K562 (cell line): Measurements from ENCODE around the gene NAT14. TPM values are rescaled to one million over a fixed set of nuclear protein-coding genes. Genes with fewer than 3 reads are reported as not detected.

Experiments used
- ARID1B ChIP-seq: fragments of 450-650 bp; IDR thresholded peaks from 2 replicates; pipeline ENCODE4 v1.6.1; 2016; ENCODE audit warnings: antibody characterized with exemption, mild to moderate bottlenecking, inconsistent platforms
- GATAD2A ChIP-seq: fragments of 450-650 bp; IDR thresholded peaks from 2 replicates; pipeline ENCODE4 v1.6.1; 2017
- HDAC1 ChIP-seq, 2 experiments: fragments of 450-650 bp; IDR thresholded peaks; 2 replicates each; pipeline ENCODE4 v1.6.1; 2016 to 2017; ENCODE audit warnings: inconsistent platforms in 1 of 2, mild to moderate bottlenecking in 1 of 2, moderate library complexity in 1 of 2
- MYC ChIP-seq, 2 experiments: fragments of 250-450 bp in 1 of 2; sonication (Bioruptor Pico) in 1 of 2; IDR thresholded peaks; 2 replicates each; pipeline versions ENCODE4 v1.5.1 to v1.6.1; 2012 to 2021; ENCODE audit warnings: low read depth in 2 of 2, borderline replicate concordance in 1 of 2, improper control_type of control experiment in 1 of 2, low read length in 1 of 2, mild to moderate bottlenecking in 1 of 2, moderate library complexity in 1 of 2
- RBM34 ChIP-seq: fragments of 200-400 bp; formaldehyde crosslinking; IDR thresholded peaks from 2 replicates; pipeline ENCODE4 v1.6.1; 2018; ENCODE audit warnings: low read length, borderline replicate concordance; ENCODE audit not compliant: insufficient read depth
- RCOR1 ChIP-seq, 2 experiments: IDR thresholded peaks; 2 replicates each; pipeline ENCODE4 v1.6.1; 2012; ENCODE audit warnings: low read depth in 2 of 2, low read length in 2 of 2, borderline replicate concordance in 1 of 2, improper control_type of control experiment in 1 of 2
- SMARCE1 ChIP-seq: fragments of 450-650 bp; IDR thresholded peaks from 2 replicates; pipeline ENCODE4 v1.7.1; 2016; ENCODE audit warnings: mild to moderate bottlenecking
- ZNF561 ChIP-seq: fragments of 450-650 bp; formaldehyde crosslinking; conservative IDR thresholded peaks from 2 replicates; pipeline ENCODE4 v1.4.0; 2020; ENCODE audit warnings: mild to moderate bottlenecking, moderate library complexity
- polyA plus RNA-seq, 8 experiments: library from polyadenylated mRNA; depleted of rRNA in 4 of 8; stranded (reverse) in 5 of 8; unstranded in 3 of 8; fragments of >200 nt; fragmentation: Nextera tagmentation in 2 of 8; fragmentation: Illumina TruSeq in 1 of 8; extraction: Ambion mirVana in 2 of 8; extraction: Trizol in 1 of 8; gene quantifications; 2 replicates each; pipeline versions ENCODE4 v1.2.1 to v1.2.3, GENCODE V29; 2011 to 2014; ENCODE audit warnings: inconsistent platforms in 1 of 8, missing spikeins in 1 of 8
- total RNA-seq, 7 experiments: library from RNA; depleted of rRNA in 6 of 7; stranded (reverse); fragments of >200 nt in 6 of 7; fragmentation: Illumina TruSeq in 2 of 7; extraction: Trizol in 2 of 7; gene quantifications; 2 replicates each; pipeline versions ENCODE4 v1.2.1 to v1.2.3, GENCODE V29; 2011 to 2021; ENCODE audit warnings: low replicate concordance in 1 of 7
- TF ChIP-seq, protein P1 (sequence below), 3 experiments: fragments of 200-800 bp in 1 of 3; sonication (Bioruptor generic) in 1 of 3; sonication (generic) in 1 of 3; formaldehyde crosslinking in 1 of 3; IDR thresholded peaks; 2 replicates each; pipeline versions ENCODE4 v1.6.1 to v1.8.0; 2016 to 2022; ENCODE audit warnings: mild to moderate bottlenecking in 2 of 3, missing compliant biosample characterization in 2 of 3, missing genetic modification characterization in 2 of 3, missing genetic modification reagents in 1 of 3
- TF ChIP-seq, protein P2 (sequence below), 2 experiments: fragments of 450-650 bp; IDR thresholded peaks; 2 replicates each; pipeline ENCODE4 v1.6.1; 2016
- TF ChIP-seq, protein P3 (sequence below), 2 experiments: fragments of 450-650 bp in 1 of 2; sonication (generic) in 1 of 2; formaldehyde crosslinking in 1 of 2; IDR thresholded peaks in 1 of 2; conservative IDR thresholded peaks in 1 of 2; 2 replicates each; pipeline versions ENCODE4 v1.6.1 to v1.8.1; 2016 to 2023; ENCODE audit warnings: mild to moderate bottlenecking in 2 of 2, moderate library complexity in 2 of 2, inconsistent platforms in 1 of 2, missing genetic modification reagents in 1 of 2
- TF ChIP-seq, protein P4 (sequence below), 2 experiments: fragments of 450-650 bp in 1 of 2; sonication (generic) in 1 of 2; formaldehyde crosslinking in 1 of 2; IDR thresholded peaks; 2 replicates each; pipeline versions ENCODE4 v1.7.1 to v1.9.0; 2016 to 2022; ENCODE audit warnings: inconsistent platforms in 1 of 2, mild to moderate bottlenecking in 1 of 2, missing genetic modification reagents in 1 of 2

Gene NAT14
- total and polyA plus RNA-seq, 9 of the 15 experiments (the other 6 are each of a cell fraction or from before 2014, with no cell fraction given), result 2.4 to 77.0 (median 26.7) TPM

DNA sequence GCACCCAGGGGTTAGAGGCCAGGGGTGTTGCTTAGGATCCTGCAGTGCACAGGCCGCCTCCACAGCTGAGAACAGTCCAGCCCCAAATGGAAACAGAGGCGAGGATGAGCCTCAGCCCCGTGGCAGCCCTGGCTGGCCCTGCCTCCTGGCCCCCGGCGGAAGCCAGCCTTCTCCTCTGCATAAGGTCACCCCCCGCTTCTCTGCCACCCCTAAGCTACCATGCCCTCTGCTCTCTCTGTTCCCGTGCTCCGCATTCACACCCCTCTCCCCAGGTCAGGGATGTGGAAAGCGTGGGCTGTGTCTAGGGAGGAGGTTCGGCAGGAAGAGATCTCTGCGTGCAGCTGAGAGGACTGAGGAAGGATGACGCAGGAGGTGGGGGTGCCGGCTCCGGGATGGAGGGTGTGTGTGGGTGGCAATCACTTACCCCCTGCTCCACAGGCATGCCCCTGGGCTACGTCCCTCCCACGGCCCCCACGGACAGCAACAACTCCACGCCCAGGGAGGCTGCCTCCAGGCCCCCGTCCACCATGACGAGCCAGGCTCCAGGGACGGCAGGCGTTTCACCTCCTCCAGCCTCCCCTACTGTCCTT is 9.3 kb downstream of the NAT14 start (continued):
- TF ChIP-seq, protein P1, sequence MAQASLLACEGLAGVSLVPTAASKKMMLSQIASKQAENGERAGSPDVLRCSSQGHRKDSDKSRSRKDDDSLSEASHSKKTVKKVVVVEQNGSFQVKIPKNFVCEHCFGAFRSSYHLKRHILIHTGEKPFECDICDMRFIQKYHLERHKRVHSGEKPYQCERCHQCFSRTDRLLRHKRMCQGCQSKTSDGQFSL (CRISPR knock-in tag; IDR thresholded peaks at IDR 0.05), result peak; percentile 92
- TF ChIP-seq, protein P1 (tag; IDR thresholded peaks at IDR 0.05), result no peak; a peak in 1 of 4 replicates
- TF ChIP-seq ZNF561 (CRISPR knock-in tag), result no peak
- peak in 1 of 2 experiments; percentile 27; a peak in 1 of 4 replicates for TF ChIP-seq HDAC1 (IDR thresholded peaks at IDR 0.05)
- TF ChIP-seq SMARCE1, result peak; percentile 33; the same call in 1 of the 2 replicates
- TF ChIP-seq, protein P2, sequence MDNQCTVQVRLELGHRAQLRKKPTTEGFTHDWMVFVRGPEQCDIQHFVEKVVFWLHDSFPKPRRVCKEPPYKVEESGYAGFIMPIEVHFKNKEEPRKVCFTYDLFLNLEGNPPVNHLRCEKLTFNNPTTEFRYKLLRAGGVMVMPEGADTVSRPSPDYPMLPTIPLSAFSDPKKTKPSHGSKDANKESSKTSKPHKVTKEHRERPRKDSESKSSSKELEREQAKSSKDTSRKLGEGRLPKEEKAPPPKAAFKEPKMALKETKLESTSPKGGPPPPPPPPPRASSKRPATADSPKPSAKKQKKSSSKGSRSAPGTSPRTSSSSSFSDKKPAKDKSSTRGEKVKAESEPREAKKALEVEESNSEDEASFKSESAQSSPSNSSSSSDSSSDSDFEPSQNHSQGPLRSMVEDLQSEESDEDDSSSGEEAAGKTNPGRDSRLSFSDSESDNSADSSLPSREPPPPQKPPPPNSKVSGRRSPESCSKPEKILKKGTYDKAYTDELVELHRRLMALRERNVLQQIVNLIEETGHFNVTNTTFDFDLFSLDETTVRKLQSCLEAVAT (IDR thresholded peaks at IDR 0.05), result peak in 1 of 2 experiments; percentile 93; a peak in 2 of 4 replicates
- TF ChIP-seq, protein P3, sequence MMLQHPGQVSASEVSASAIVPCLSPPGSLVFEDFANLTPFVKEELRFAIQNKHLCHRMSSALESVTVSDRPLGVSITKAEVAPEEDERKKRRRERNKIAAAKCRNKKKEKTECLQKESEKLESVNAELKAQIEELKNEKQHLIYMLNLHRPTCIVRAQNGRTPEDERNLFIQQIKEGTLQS (IDR thresholded peaks at IDR 0.05), result 0 out of 2 replicates have a peak, but pooled peaks have one; percentile 36
- TF ChIP-seq, protein P3 (CRISPR knock-in tag; conservative IDR thresholded peaks at IDR 0.05), result no peak
- peak; percentile 21; the same call in 1 of the 2 replicates for TF ChIP-seq MYC (IDR thresholded peaks at IDR 0.05; ENCODE audit: low read depth, low read length)
- peak; percentile 62; the same call in 1 of the 2 replicates for TF ChIP-seq MYC (CRISPR knock-in tag; IDR thresholded peaks at IDR 0.05; ENCODE audit: borderline replicate concordance, low read depth)
- TF ChIP-seq RCOR1 (IDR thresholded peaks at IDR 0.05; ENCODE audit: borderline replicate concordance in 1 of 2, low read depth in 2 of 2, low read length in 2 of 2), result 0 out of 4 replicates have a peak, but pooled peaks of 1 of the 2 experiments have one; percentile 42
- TF ChIP-seq, protein P4, sequence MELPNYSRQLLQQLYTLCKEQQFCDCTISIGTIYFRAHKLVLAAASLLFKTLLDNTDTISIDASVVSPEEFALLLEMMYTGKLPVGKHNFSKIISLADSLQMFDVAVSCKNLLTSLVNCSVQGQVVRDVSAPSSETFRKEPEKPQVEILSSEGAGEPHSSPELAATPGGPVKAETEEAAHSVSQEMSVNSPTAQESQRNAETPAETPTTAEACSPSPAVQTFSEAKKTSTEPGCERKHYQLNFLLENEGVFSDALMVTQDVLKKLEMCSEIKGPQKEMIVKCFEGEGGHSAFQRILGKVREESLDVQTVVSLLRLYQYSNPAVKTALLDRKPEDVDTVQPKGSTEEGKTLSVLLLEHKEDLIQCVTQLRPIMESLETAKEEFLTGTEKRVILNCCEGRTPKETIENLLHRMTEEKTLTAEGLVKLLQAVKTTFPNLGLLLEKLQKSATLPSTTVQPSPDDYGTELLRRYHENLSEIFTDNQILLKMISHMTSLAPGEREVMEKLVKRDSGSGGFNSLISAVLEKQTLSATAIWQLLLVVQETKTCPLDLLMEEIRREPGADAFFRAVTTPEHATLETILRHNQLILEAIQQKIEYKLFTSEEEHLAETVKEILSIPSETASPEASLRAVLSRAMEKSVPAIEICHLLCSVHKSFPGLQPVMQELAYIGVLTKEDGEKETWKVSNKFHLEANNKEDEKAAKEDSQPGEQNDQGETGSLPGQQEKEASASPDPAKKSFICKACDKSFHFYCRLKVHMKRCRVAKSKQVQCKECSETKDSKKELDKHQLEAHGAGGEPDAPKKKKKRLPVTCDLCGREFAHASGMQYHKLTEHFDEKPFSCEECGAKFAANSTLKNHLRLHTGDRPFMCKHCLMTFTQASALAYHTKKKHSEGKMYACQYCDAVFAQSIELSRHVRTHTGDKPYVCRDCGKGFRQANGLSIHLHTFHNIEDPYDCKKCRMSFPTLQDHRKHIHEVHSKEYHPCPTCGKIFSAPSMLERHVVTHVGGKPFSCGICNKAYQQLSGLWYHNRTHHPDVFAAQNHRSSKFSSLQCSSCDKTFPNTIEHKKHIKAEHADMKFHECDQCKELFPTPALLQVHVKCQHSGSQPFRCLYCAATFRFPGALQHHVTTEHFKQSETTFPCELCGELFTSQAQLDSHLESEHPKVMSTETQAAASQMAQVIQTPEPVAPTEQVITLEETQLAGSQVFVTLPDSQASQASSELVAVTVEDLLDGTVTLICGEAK (IDR thresholded peaks at IDR 0.05), result 0 out of 2 replicates have a peak, but pooled peaks have one; percentile 21
- TF ChIP-seq, protein P4 (CRISPR knock-in tag; IDR thresholded peaks at IDR 0.05), result no peak
- TF ChIP-seq ARID1B, result peak; percentile 23; the same call in 1 of the 2 replicates
- TF ChIP-seq GATAD2A, result no peak
- no peak for TF ChIP-seq RBM34
